SJCRH30 (cell line): ENCODE data around the gene GPR132. TPM values are rescaled to one million over a fixed set of nuclear protein-coding genes. Genes with fewer than 3 reads are reported as not detected.
"Not testable (repeated sequence)": the region's sequence is repeated elsewhere in the genome, so short reads cannot be mapped to it uniquely, and the experiment has no call there.

Experiments
- DNase-seq, 2 experiments: peaks; one replicate each; pipeline ENCODE4 v3.0.0-alpha.2; 2015 to 2020
- H3K27ac ChIP-seq: fragments of 250-450 bp; sonication (Bioruptor Pico); 2 replicates; pipeline ENCODE4 v1.5.1; 2020; ENCODE audit warnings: mild to moderate bottlenecking, moderate library complexity
- H3K27me3 ChIP-seq: fragments of 250-450 bp; sonication (Bioruptor Pico); 2 replicates; pipeline ENCODE4 v1.5.1; 2020; ENCODE audit warnings: mild to moderate bottlenecking, moderate library complexity
- H3K36me3 ChIP-seq: fragments of 250-450 bp; sonication (Bioruptor Pico); 2 replicates; pipeline ENCODE4 v1.5.1; 2020; ENCODE audit warnings: mild to moderate bottlenecking, moderate library complexity
- H3K4me1 ChIP-seq: fragments of 250-450 bp; sonication (Bioruptor Pico); 2 replicates; pipeline ENCODE4 v1.5.1; 2020; ENCODE audit warnings: mild to moderate bottlenecking, moderate library complexity
- H3K4me3 ChIP-seq: fragments of 250-450 bp; sonication (Bioruptor Pico); 2 replicates; pipeline ENCODE4 v1.5.1; 2020; ENCODE audit warnings: mild to moderate bottlenecking, moderate library complexity
- H3K9me3 ChIP-seq: fragments of 250-450 bp; sonication (Bioruptor Pico); replicated peaks from 2 replicates; pipeline ENCODE4 v1.5.1; 2020; ENCODE audit warnings: mild to moderate bottlenecking, moderate library complexity
- total RNA-seq: library from RNA; depleted of rRNA; stranded (reverse); fragments of >200 nt; shearing (Covaris generic); gene quantifications from 2 replicates; pipeline ENCODE4 v1.2.3, GENCODE V29; 2014; rRNA removed

The GPR132 gene
- total RNA-seq = 0.40 and 0.63 TPM in 2 replicates

- H3K27ac ChIP-seq = no peak within 1 kb of the TSS
- DNase-seq = no peak
- H3K4me3 ChIP-seq = no peak within 1 kb of the TSS
Observed at GRCh38 chr14:105065280-105066228, at the start of gene GPR132. Gene GPR132 (minus strand): TSS chr14:105065430. CDS start chr14:105055420, 10,010 bp downstream.

GRCh38 chr14:105109243-105109642 lies 44.0 kb upstream of the GPR132 start:
- DNase-seq, H3K36me3 ChIP-seq: not testable (repeated sequence)
- peaks cover 12% of the 10 kb centered on the region; the same call in 1 of the 2 replicates for H3K27me3 ChIP-seq

More at GRCh38 chr14:105065280-105066228, at the start of gene GPR132:
- no peaks in the 10 kb centered on the region for H3K36me3 ChIP-seq
- H3K27me3 ChIP-seq = no peaks in the 10 kb centered on the region
- H3K9me3 ChIP-seq = no peaks in the 10 kb centered on the region
- peaks cover 44% of the 10 kb centered on the region for H3K4me1 ChIP-seq

GRCh38 chr14:105108516-105108864 lies 43.3 kb upstream of the GPR132 start:
- no peak for DNase-seq
- Histone ChIP-seq H3K27ac (no peak overlapping the region), H3K4me1 (no peaks in the 10 kb centered on the region), H3K9me3 (no peaks in the 10 kb centered on the region), H3K4me3 (no peak overlapping the region), H3K36me3 (no peaks in the 10 kb centered on the region), H3K27me3 (peaks cover 12% of the 10 kb centered on the region; the same call in 1 of the 2 replicates)

More at GRCh38 chr14:105109243-105109642, 44.0 kb upstream of the GPR132 start:
- H3K27ac ChIP-seq, H3K4me1 ChIP-seq, H3K4me3 ChIP-seq, H3K9me3 ChIP-seq: not testable (repeated sequence)

- H3K36me3 ChIP-seq = no peaks in the 10 kb centered on the region
- H3K4me3 ChIP-seq = no peak overlapping the region
- no peaks in the 10 kb centered on the region for H3K4me1 ChIP-seq
- no peak for DNase-seq
- H3K9me3 ChIP-seq = no peaks in the 10 kb centered on the region
- peaks cover 12% of the 10 kb centered on the region; the same call in 1 of the 2 replicates for H3K27me3 ChIP-seq
- no peak overlapping the region for H3K27ac ChIP-seq
Observed at GRCh38 chr14:105107781-105108515, 42.7 kb upstream of the GPR132 start.

GRCh38 chr14:105107351-105107750 lies 42.1 kb upstream of the GPR132 start:
- Histone ChIP-seq H3K4me1 (no peaks in the 10 kb centered on the region), H3K36me3 (no peaks in the 10 kb centered on the region), H3K27ac (no peak overlapping the region), H3K9me3 (no peaks in the 10 kb centered on the region), H3K4me3 (no peak overlapping the region), H3K27me3 (peaks cover 12% of the 10 kb centered on the region; the same call in 1 of the 2 replicates)
- no peak for DNase-seq

- no peak for DNase-seq
- no peaks in the 10 kb centered on the region for H3K4me1 ChIP-seq
- H3K9me3 ChIP-seq = no peaks in the 10 kb centered on the region
- H3K27ac ChIP-seq = no peak overlapping the region
- H3K27me3 ChIP-seq = peaks cover 12% of the 10 kb centered on the region; the same call in 1 of the 2 replicates
- H3K4me3 ChIP-seq = no peak overlapping the region
- H3K36me3 ChIP-seq = no peaks in the 10 kb centered on the region
Observed at GRCh38 chr14:105105158-105105557, 39.9 kb upstream of the GPR132 start.

- no peak for DNase-seq
Observed at GRCh38 chr14:105102893-105103292, 37.7 kb upstream of the GPR132 start.

GRCh38 chr14:105102361-105102870 lies 37.2 kb upstream of the GPR132 start:
- Histone ChIP-seq H3K4me3 (no peak overlapping the region), H3K4me1 (no peaks in the 10 kb centered on the region), H3K27me3 (peaks cover 4% of the 10 kb centered on the region; the same call in 1 of the 2 replicates), H3K27ac (no peak overlapping the region), H3K36me3 (no peaks in the 10 kb centered on the region), H3K9me3 (peaks cover 3% of the 10 kb centered on the region; the same call in 1 of the 2 replicates)
- DNase-seq = no peak

More at GRCh38 chr14:105102893-105103292, 37.7 kb upstream of the GPR132 start:
- Histone ChIP-seq H3K9me3 (peaks cover 3% of the 10 kb centered on the region; the same call in 1 of the 2 replicates), H3K36me3 (no peaks in the 10 kb centered on the region), H3K4me1 (no peaks in the 10 kb centered on the region), H3K4me3 (no peak overlapping the region), H3K27ac (no peak overlapping the region), H3K27me3 (peaks cover 5% of the 10 kb centered on the region; the same call in 1 of the 2 replicates)

GRCh38 chr14:105100910-105101309 lies 35.7 kb upstream of the GPR132 start:
- H3K4me3 ChIP-seq = no peak overlapping the region
- H3K4me1 ChIP-seq = no peaks in the 10 kb centered on the region
- H3K27ac ChIP-seq = no peak overlapping the region
- peaks cover 3% of the 10 kb centered on the region; the same call in 1 of the 2 replicates for H3K9me3 ChIP-seq
- DNase-seq = no peak
- no peaks in the 10 kb centered on the region for H3K36me3 ChIP-seq
- no peaks in the 10 kb centered on the region for H3K27me3 ChIP-seq

GRCh38 chr14:105099778-105100177 lies 34.5 kb upstream of the GPR132 start:
- Histone ChIP-seq H3K27me3 (no peaks in the 10 kb centered on the region), H3K4me3 (no peak overlapping the region), H3K4me1 (no peaks in the 10 kb centered on the region), H3K27ac (no peak overlapping the region), H3K36me3 (no peaks in the 10 kb centered on the region), H3K9me3 (peaks cover 3% of the 10 kb centered on the region; the same call in 1 of the 2 replicates)
- no peak for DNase-seq

GRCh38 chr14:105098316-105098715 lies 33.1 kb upstream of the GPR132 start:
- Histone ChIP-seq H3K9me3 (peaks cover 3% of the 10 kb centered on the region; the same call in 1 of the 2 replicates), H3K4me3 (no peak overlapping the region), H3K27ac (no peak overlapping the region), H3K27me3 (no peaks in the 10 kb centered on the region), H3K4me1 (no peaks in the 10 kb centered on the region), H3K36me3 (no peaks in the 10 kb centered on the region)
- DNase-seq = no peak

GRCh38 chr14:105097794-105098127 lies 32.5 kb upstream of the GPR132 start:
- DNase-seq = no peak
- H3K27me3 ChIP-seq = no peaks in the 10 kb centered on the region
- H3K9me3 ChIP-seq = peaks cover 3% of the 10 kb centered on the region; the same call in 1 of the 2 replicates
- H3K36me3 ChIP-seq = no peaks in the 10 kb centered on the region
- no peak overlapping the region for H3K4me3 ChIP-seq
- no peaks in the 10 kb centered on the region; the same call in 1 of the 2 replicates for H3K4me1 ChIP-seq
- H3K27ac ChIP-seq = no peak overlapping the region

- no peak overlapping the region for H3K4me3 ChIP-seq
- H3K27me3 ChIP-seq = no peaks in the 10 kb centered on the region
- H3K4me1 ChIP-seq = peaks cover 5% of the 10 kb centered on the region; the same call in 1 of the 2 replicates
- DNase-seq = no peak
- H3K36me3 ChIP-seq = no peaks in the 10 kb centered on the region
- peaks cover 3% of the 10 kb centered on the region; the same call in 1 of the 2 replicates for H3K9me3 ChIP-seq
- H3K27ac ChIP-seq = no peak overlapping the region
Observed at GRCh38 chr14:105096206-105096875, 31.1 kb upstream of the GPR132 start.

GRCh38 chr14:105095236-105095805 lies 30.1 kb upstream of the GPR132 start:
- no peak overlapping the region for H3K4me3 ChIP-seq
- peaks cover 8% of the 10 kb centered on the region; the same call in 1 of the 2 replicates for H3K4me1 ChIP-seq
- H3K9me3 ChIP-seq = peaks cover 3% of the 10 kb centered on the region; the same call in 1 of the 2 replicates
- H3K27ac ChIP-seq = no peak overlapping the region
- H3K27me3 ChIP-seq = no peaks in the 10 kb centered on the region
- no peak for DNase-seq
- no peaks in the 10 kb centered on the region for H3K36me3 ChIP-seq
